Lower leg skin (tissue), 3 donors: ENCODE measurements around the gene TOX2.

ENCODE experiments used
- POLR2A ChIP-seq, 2 donors: fragments of 450-650 bp; IDR thresholded peaks; one replicate each; pipeline ENCODE4 v1.6.1; 2016 to 2017; ENCODE audit warnings: antibody characterized with exemption in 2 of 2, mild to moderate bottlenecking in 1 of 2, moderate library complexity in 1 of 2
- TF ChIP-seq, protein P1 (sequence below), 3 donors: fragments of 450-650 bp; IDR thresholded peaks; one replicate each; pipeline ENCODE4 v1.5.1; 2016; ENCODE audit warnings: antibody characterized with exemption in 3 of 3, mild to moderate bottlenecking in 3 of 3, moderate library complexity in 2 of 3

GRCh38 chr20:43868091-43868490 lies 46.6 kb upstream of the TOX2 start:
- TF ChIP-seq, protein P1, sequence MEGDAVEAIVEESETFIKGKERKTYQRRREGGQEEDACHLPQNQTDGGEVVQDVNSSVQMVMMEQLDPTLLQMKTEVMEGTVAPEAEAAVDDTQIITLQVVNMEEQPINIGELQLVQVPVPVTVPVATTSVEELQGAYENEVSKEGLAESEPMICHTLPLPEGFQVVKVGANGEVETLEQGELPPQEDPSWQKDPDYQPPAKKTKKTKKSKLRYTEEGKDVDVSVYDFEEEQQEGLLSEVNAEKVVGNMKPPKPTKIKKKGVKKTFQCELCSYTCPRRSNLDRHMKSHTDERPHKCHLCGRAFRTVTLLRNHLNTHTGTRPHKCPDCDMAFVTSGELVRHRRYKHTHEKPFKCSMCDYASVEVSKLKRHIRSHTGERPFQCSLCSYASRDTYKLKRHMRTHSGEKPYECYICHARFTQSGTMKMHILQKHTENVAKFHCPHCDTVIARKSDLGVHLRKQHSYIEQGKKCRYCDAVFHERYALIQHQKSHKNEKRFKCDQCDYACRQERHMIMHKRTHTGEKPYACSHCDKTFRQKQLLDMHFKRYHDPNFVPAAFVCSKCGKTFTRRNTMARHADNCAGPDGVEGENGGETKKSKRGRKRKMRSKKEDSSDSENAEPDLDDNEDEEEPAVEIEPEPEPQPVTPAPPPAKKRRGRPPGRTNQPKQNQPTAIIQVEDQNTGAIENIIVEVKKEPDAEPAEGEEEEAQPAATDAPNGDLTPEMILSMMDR (IDR thresholded peaks at IDR 0.05), result no peak
- TF ChIP-seq POLR2A (IDR thresholded peaks at IDR 0.05), result no peak
